ENCODE measurements around the gene MRPL1. TPM values are rescaled to one million over a fixed set of nuclear protein-coding genes. Genes with fewer than 3 reads are reported as not detected.

Gene MRPL1
- total RNA-seq, 4 donors from 2014 or later: 12.1 to 25.9 (median 19.0) TPM

GRCh38 chr4:77877167-77877566 lies 14.5 kb downstream of the MRPL1 start:
- no peak for TF ChIP-seq CTCF (IDR thresholded peaks at IDR 0.05)
- no peak for TF ChIP-seq POLR2A (IDR thresholded peaks at IDR 0.05)
- intact Hi-C loops (cut with DNase I): no loop called here
- no peaks in the 10 kb centered on the region for H3K9me3 ChIP-seq
- no peaks in the 10 kb centered on the region for H3K27me3 ChIP-seq
- no peak overlapping the region for H3K27ac ChIP-seq
- peaks cover 6 to 17% of the 10 kb centered on the region in 2 donors for H3K36me3 ChIP-seq
- DNase-seq: no peak
- H3K4me1 ChIP-seq: no peaks in the 10 kb centered on the region
- 90 to 94% methylated on average over 4 of the region's 4 CpGs for WGBS, 2 donors
- no peak overlapping the region for H3K4me3 ChIP-seq (replicated peaks in 1 of 3)

- TF ChIP-seq CTCF (IDR thresholded peaks at IDR 0.05): no peak
- TF ChIP-seq POLR2A (IDR thresholded peaks at IDR 0.05): no peak
- H3K4me3 ChIP-seq (replicated peaks in 1 of 3): no peak overlapping the region
- intact Hi-C loops (cut with DNase I): no loop called here
- DNase-seq: no peak
- H3K9me3 ChIP-seq: no peaks in the 10 kb centered on the region
- H3K27me3 ChIP-seq: no peaks in the 10 kb centered on the region
- H3K27ac ChIP-seq: no peak overlapping the region
- H3K4me1 ChIP-seq: no peaks in the 10 kb centered on the region
- H3K36me3 ChIP-seq: peaks cover 6 to 9% of the 10 kb centered on the region in 2 donors
- 89 to 91% methylated on average over 15 of the region's 15 CpGs for WGBS, 2 donors
Observed at GRCh38 chr4:77877771-77878565, 15.3 kb downstream of the MRPL1 start.

- no peaks in the 10 kb centered on the region for H3K27me3 ChIP-seq
- no peak for DNase-seq
- H3K36me3 ChIP-seq: peaks cover 0 to 4% of the 10 kb centered on the region in 2 donors
- TF ChIP-seq CTCF (IDR thresholded peaks at IDR 0.05) (no peak), POLR2A (IDR thresholded peaks at IDR 0.05) (no peak)
- H3K4me1 ChIP-seq: no peaks in the 10 kb centered on the region
- H3K4me3 ChIP-seq (replicated peaks in 1 of 3): no peak overlapping the region
- no peak overlapping the region for H3K27ac ChIP-seq
- H3K9me3 ChIP-seq: no peaks in the 10 kb centered on the region
- intact Hi-C loops (cut with DNase I): no loop called here
Observed at GRCh38 chr4:77880784-77881183, 18.2 kb downstream of the MRPL1 start.

GRCh38 chr4:77881460-77882295 lies 19.0 kb downstream of the MRPL1 start:
- no peak for DNase-seq
- Histone ChIP-seq H3K4me3 (replicated peaks in 1 of 3) (no peak overlapping the region), H3K27ac (no peak overlapping the region), H3K4me1 (no peaks in the 10 kb centered on the region), H3K9me3 (no peaks in the 10 kb centered on the region), H3K36me3 (peaks cover 0 to 10% of the 10 kb centered on the region in 2 donors), H3K27me3 (no peaks in the 10 kb centered on the region)
- WGBS, 2 donors: 83 to 91% methylated on average over 8 of the region's 8 CpGs
- TF ChIP-seq POLR2A (IDR thresholded peaks at IDR 0.05) (no peak), CTCF (IDR thresholded peaks at IDR 0.05) (no peak)
- intact Hi-C loops (cut with DNase I): no loop called here

- H3K4me3 ChIP-seq (replicated peaks in 1 of 3): no peak overlapping the region
- no peaks in the 10 kb centered on the region for H3K9me3 ChIP-seq
- no peak overlapping the region for H3K27ac ChIP-seq
- no peak for DNase-seq
- H3K4me1 ChIP-seq: no peaks in the 10 kb centered on the region
- H3K27me3 ChIP-seq: no peaks in the 10 kb centered on the region
- intact Hi-C loops (cut with DNase I): no loop called here
- peaks cover 0 to 14% of the 10 kb centered on the region in 2 donors for H3K36me3 ChIP-seq
- TF ChIP-seq CTCF (IDR thresholded peaks at IDR 0.05) (no peak), POLR2A (IDR thresholded peaks at IDR 0.05) (no peak)
- WGBS, 2 donors: 84 to 96% methylated on average over 2 of the region's 2 CpGs
Observed at GRCh38 chr4:77893451-77893850, 30.8 kb downstream of the MRPL1 start.

Data from thyroid gland (tissue), 4 donors.